ENCODE measurements around the gene NOL12. TPM values are rescaled to one million over a fixed set of nuclear protein-coding genes. Genes with fewer than 3 reads are reported as not detected.

Gene NOL12
- total and polyA plus RNA-seq, 10 donors, result 24.0 to 55.3 (median 30.7) TPM

DNA sequence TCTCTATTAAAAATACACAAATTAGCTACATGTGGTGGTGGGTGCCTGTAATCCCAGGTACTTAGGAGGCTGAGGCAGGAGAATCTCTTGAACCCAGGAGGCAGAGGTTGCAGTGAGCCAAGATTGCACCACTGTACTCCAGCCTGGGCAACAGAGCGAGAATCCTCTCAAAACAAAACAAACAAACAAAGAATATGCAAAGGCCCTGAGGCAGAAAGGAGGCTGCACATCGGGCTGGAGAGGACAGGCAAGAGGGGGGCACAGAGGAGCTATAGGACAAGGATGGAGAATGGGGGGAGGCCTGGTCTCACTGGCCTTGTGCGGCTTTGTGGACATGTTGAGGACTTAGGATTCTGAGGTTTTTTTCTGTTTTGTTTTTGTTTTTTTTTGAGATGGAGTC lies 19.1 kb downstream of the NOL12 start:
- peaks cover 0 to 8% (median 0%) of the 10 kb centered on the region in 6 donors for H3K36me3 ChIP-seq
- WGBS, 5 donors, result 88 to 100% (median 90%) methylated on average over 3 of the region's 3 CpGs
- no peak for DNase-seq
- intact Hi-C loops (cut with DNase I; ENCODE audit: low total_unique reads), result no loop called here
- H3K27ac ChIP-seq, result no peak overlapping the region
- H3K27me3 ChIP-seq (replicated peaks in 1 of 7), result no peaks in the 10 kb centered on the region
- TF ChIP-seq POLR2AphosphoS5 (IDR thresholded peaks at IDR 0.05), result no peak
- TF ChIP-seq POLR2A (IDR thresholded peaks at IDR 0.05), result no peak
- TF ChIP-seq CTCF (IDR thresholded peaks at IDR 0.05 in 8 of 11, conservative IDR thresholded peaks at IDR 0.05 in 3 of 11), result no peak
- no peak overlapping the region for H3K4me3 ChIP-seq
- H3K9me3 ChIP-seq, result no peaks in the 10 kb centered on the region
- peaks cover 0 to 31% (median 16%) of the 10 kb centered on the region in 6 donors for H3K4me1 ChIP-seq

GRCh38 chr22:37708580-37709444 lies 22.7 kb downstream of the NOL12 start:
- peaks cover 0 to 22% (median 11%) of the 10 kb centered on the region in 6 donors for H3K4me1 ChIP-seq
- no peaks in the 10 kb centered on the region for H3K27me3 ChIP-seq (replicated peaks in 1 of 7)
- peak in 2 of 3 donors; percentile 45 to 64 for TF ChIP-seq POLR2AphosphoS5 (IDR thresholded peaks at IDR 0.05)
- no peak for TF ChIP-seq CTCF (IDR thresholded peaks at IDR 0.05 in 8 of 11, conservative IDR thresholded peaks at IDR 0.05 in 3 of 11)
- no peak overlapping the region for H3K4me3 ChIP-seq
- DNase-seq, result peak; percentile 80
- WGBS, 5 donors, result 62 to 69% (median 63%) methylated on average over 18 to 25 of the region's 25 CpGs
- intact Hi-C loops (cut with DNase I; ENCODE audit: low total_unique reads), result no loop called here
- peaks cover 0 to 9% (median 0%) of the 10 kb centered on the region in 6 donors for H3K36me3 ChIP-seq
- H3K27ac ChIP-seq, result peak overlapping the region in 2 of 8 donors; percentile 38 to 50
- no peaks in the 10 kb centered on the region for H3K9me3 ChIP-seq

DNA sequence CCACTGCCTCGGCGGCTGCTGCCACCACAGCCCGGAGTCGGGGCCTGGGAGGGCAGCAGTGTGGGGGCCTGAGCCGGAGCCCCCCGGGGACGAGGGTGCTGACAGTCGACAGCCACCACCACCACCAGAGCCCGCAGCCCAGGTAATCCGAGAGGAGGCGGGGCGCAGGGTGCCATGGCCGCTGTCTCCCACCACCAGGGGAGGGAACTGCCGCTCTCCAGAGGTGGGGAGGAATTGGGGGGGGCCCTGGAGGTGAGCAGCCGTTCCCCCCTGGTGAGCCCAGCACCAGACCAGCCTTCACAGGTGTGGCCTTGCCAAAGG lies 23.3 kb downstream of the NOL12 start:
- WGBS, 5 donors, result 95 to 98% (median 97%) methylated on average over 13 to 15 of the region's 15 CpGs
- TF ChIP-seq CTCF (IDR thresholded peaks at IDR 0.05 in 8 of 11, conservative IDR thresholded peaks at IDR 0.05 in 3 of 11), result no peak

DNA sequence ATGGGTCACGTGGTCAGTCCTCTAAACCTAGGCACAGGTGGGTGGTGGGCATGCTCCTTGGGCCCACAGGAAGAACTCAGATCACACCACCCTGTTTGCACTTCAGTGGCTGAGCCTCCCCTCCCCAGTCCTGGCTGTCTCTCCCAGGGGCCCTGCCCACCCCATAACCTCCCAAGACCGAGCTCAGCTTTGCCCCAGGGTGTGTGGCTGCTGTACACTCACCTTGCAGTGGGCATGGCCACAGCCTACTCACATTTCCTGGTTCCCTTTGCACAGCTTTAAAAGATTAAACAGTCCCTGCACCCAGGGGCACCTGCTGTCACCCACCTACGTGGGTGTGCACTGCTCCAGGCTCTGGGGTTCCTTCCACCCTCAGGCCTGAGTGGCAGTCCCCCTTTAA lies 24.5 kb downstream of the NOL12 start:
- intact Hi-C loops (cut with DNase I; ENCODE audit: low total_unique reads), result no loop called here
- DNase-seq, result no peak
- Histone ChIP-seq H3K9me3 (no peaks in the 10 kb centered on the region), H3K36me3 (peaks cover 0 to 11% (median 0%) of the 10 kb centered on the region in 6 donors), H3K27me3 (replicated peaks in 1 of 7) (no peaks in the 10 kb centered on the region), H3K4me1 (peaks cover 0 to 16% (median 10%) of the 10 kb centered on the region in 6 donors), H3K27ac (no peak overlapping the region), H3K4me3 (no peak overlapping the region)
- TF ChIP-seq POLR2AphosphoS5 (IDR thresholded peaks at IDR 0.05) (no peak), POLR2A (IDR thresholded peaks at IDR 0.05) (no peak)
- 83 to 96% (median 88%) methylated on average over 1 to 3 of the region's 3 CpGs for WGBS, 5 donors

More for the DNA sequence above, 23.3 kb downstream of the NOL12 start:
- Histone ChIP-seq H3K36me3 (peaks cover 0 to 8% (median 0%) of the 10 kb centered on the region in 6 donors), H3K27ac (no peak overlapping the region), H3K9me3 (no peaks in the 10 kb centered on the region), H3K4me3 (no peak overlapping the region), H3K4me1 (peaks cover 0 to 21% (median 11%) of the 10 kb centered on the region in 6 donors), H3K27me3 (replicated peaks in 1 of 7) (no peaks in the 10 kb centered on the region)
- DNase-seq, result no peak
- intact Hi-C loops (cut with DNase I; ENCODE audit: low total_unique reads), result no loop called here

All from spleen (tissue), 11 donors.